Measurements from ENCODE around the gene CEACAM6. TPM values are rescaled to one million over a fixed set of nuclear protein-coding genes. Genes with fewer than 3 reads are reported as not detected.

The CEACAM6 gene
- total RNA-seq, 1 donor from 2014 or later: 0.20 TPM

DNA sequence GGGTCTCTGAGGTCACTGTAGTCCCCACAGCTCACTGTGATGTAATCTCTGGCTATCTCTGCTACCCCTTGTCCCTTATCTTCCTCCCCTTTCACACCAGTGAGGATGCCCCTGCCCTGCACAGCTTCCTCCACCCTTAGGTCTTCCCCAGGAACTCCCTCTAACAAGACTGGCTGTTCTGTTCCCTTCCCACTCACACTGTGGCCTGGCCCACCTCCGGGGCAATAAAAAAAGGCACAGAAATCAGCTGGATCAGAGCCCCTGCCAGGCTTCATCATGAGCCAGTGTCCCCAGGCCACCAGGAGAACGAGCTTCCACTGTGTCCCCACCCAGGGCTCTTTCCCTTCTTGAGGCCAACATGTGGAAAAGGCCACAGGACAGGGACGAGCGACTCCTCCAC is 45.7 kb downstream of the CEACAM6 start:
- Mint-ChIP-seq H3K27me3 (ENCODE audit: unreplicated experiment) (peaks cover 10% of the 10 kb centered on the region), H3K4me3 (ENCODE audit: unreplicated experiment) (no peak overlapping the region), H3K4me1 (ENCODE audit: low read depth, unreplicated experiment) (peaks cover 5% of the 10 kb centered on the region), H3K36me3 (ENCODE audit: unreplicated experiment) (no peaks in the 10 kb centered on the region), H3K27ac (ENCODE audit: unreplicated experiment) (no peak overlapping the region), H3K9me3 (ENCODE audit: unreplicated experiment) (peaks cover 4% of the 10 kb centered on the region)
- no peak for DNase-seq
- TF ChIP-seq, protein P1, sequence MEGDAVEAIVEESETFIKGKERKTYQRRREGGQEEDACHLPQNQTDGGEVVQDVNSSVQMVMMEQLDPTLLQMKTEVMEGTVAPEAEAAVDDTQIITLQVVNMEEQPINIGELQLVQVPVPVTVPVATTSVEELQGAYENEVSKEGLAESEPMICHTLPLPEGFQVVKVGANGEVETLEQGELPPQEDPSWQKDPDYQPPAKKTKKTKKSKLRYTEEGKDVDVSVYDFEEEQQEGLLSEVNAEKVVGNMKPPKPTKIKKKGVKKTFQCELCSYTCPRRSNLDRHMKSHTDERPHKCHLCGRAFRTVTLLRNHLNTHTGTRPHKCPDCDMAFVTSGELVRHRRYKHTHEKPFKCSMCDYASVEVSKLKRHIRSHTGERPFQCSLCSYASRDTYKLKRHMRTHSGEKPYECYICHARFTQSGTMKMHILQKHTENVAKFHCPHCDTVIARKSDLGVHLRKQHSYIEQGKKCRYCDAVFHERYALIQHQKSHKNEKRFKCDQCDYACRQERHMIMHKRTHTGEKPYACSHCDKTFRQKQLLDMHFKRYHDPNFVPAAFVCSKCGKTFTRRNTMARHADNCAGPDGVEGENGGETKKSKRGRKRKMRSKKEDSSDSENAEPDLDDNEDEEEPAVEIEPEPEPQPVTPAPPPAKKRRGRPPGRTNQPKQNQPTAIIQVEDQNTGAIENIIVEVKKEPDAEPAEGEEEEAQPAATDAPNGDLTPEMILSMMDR (IDR thresholded peaks at IDR 0.05; ENCODE audit: partially characterized antibody, unreplicated experiment): no peak

DNA sequence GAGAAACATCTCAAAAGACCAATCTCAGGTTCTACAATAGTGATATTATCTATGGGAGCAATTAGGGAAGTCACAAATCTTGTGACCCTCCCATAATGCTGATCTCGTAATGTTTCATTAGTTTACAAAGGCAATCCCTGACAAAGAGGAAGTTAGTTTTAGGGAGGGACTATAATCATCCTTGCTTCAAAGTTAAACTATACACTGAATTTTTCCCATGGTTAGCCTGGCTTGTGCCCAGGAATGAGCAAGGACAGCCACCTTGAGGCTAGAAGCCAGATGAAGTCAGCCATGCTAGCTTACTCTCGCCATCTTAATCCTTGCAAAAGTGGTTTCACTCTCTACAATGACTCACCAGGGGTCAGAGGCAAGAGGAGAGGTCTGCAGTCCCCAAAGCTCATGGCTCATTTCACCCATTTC is 46.5 kb downstream of the CEACAM6 start:
- H3K9me3 Mint-ChIP-seq (ENCODE audit: unreplicated experiment): peaks cover 2% of the 10 kb centered on the region
- DNase-seq: no peak
- no peak overlapping the region for H3K4me3 Mint-ChIP-seq (ENCODE audit: unreplicated experiment)
- peaks cover 10% of the 10 kb centered on the region for H3K27me3 Mint-ChIP-seq (ENCODE audit: unreplicated experiment)
- peaks cover 5% of the 10 kb centered on the region for H3K4me1 Mint-ChIP-seq (ENCODE audit: low read depth, unreplicated experiment)
- H3K27ac Mint-ChIP-seq (ENCODE audit: unreplicated experiment): no peak overlapping the region
- no peaks in the 10 kb centered on the region for H3K36me3 Mint-ChIP-seq (ENCODE audit: unreplicated experiment)
- TF ChIP-seq, protein P1 (IDR thresholded peaks at IDR 0.05; ENCODE audit: partially characterized antibody, unreplicated experiment): no peak

DNA sequence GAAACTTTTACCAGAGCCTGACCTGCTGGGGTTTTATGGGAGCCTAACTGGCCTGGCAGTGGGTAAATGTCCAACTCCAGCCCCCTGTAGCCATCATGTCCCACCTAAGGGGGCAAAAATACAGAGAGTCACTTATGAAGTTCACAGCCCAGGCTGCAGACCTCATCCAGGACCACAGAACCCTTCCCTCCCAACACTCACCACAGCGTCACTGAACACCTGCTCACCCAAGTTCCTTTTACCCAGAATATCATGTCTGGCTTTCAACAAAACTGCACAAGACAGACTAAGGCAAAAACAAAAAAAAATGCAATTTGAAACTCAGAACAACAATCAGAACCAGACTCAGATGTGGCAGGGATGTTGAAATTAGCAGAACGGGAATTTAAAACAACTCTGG is 47.4 kb downstream of the CEACAM6 start:
- TF ChIP-seq, protein P1 (IDR thresholded peaks at IDR 0.05; ENCODE audit: partially characterized antibody, unreplicated experiment): no peak
- no peak overlapping the region for H3K4me3 Mint-ChIP-seq (ENCODE audit: unreplicated experiment)
- H3K36me3 Mint-ChIP-seq (ENCODE audit: unreplicated experiment): no peaks in the 10 kb centered on the region
- H3K27ac Mint-ChIP-seq (ENCODE audit: unreplicated experiment): no peak overlapping the region
- no peak for DNase-seq
- peaks cover 8% of the 10 kb centered on the region for H3K27me3 Mint-ChIP-seq (ENCODE audit: unreplicated experiment)
- H3K9me3 Mint-ChIP-seq (ENCODE audit: unreplicated experiment): peaks cover 2% of the 10 kb centered on the region
- H3K4me1 Mint-ChIP-seq (ENCODE audit: low read depth, unreplicated experiment): peaks cover 4% of the 10 kb centered on the region

DNA sequence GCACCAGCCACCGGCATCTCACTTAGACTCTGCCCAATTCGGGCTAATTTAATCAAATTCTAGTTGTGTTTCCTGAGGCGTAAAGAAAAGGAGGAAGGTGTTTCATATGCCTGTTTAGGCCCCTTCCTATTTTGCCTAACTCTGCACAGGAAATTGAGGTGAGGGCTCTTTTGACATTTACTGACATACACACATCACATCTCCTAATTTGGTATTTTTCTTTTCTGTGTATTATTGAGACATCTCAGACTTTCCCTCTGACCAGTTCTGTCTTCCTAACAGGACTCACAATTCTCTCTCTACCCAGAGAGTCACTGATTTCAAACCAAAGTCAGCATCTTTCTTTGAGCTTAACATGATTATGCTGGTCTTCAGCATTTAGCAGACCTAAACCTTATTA is 49.0 kb downstream of the CEACAM6 start:
- Mint-ChIP-seq H3K9me3 (ENCODE audit: unreplicated experiment) (peaks cover 4% of the 10 kb centered on the region), H3K4me3 (ENCODE audit: unreplicated experiment) (no peak overlapping the region), H3K27me3 (ENCODE audit: unreplicated experiment) (peaks cover 8% of the 10 kb centered on the region), H3K27ac (ENCODE audit: unreplicated experiment) (no peak overlapping the region), H3K4me1 (ENCODE audit: low read depth, unreplicated experiment) (no peaks in the 10 kb centered on the region), H3K36me3 (ENCODE audit: unreplicated experiment) (no peaks in the 10 kb centered on the region)
- TF ChIP-seq, protein P1 (IDR thresholded peaks at IDR 0.05; ENCODE audit: partially characterized antibody, unreplicated experiment): no peak
- DNase-seq: no peak

DNA sequence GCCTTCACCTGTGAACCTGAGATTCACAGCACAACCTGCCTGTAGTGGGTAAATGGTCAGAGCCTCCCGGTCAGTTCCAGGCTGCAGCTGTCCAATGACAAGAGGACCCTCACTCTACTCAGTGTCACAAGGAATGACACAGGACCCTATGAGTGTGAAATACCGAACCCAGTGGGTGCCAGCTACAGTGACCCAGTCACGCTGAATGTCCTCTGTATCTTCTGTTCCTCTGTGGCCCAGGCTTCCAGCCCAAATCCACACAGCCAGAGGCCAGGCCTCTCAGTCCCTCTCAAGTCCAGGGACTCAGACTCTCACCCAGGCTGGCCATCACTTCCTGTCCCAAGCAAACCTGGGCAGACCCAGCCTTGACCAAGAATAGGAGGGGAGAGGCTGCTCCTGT is 51.8 kb downstream of the CEACAM6 start:
- Mint-ChIP-seq H3K4me3 (ENCODE audit: unreplicated experiment) (no peak overlapping the region), H3K27me3 (ENCODE audit: unreplicated experiment) (peaks cover 8% of the 10 kb centered on the region), H3K9me3 (ENCODE audit: unreplicated experiment) (peaks cover 3% of the 10 kb centered on the region), H3K36me3 (ENCODE audit: unreplicated experiment) (no peaks in the 10 kb centered on the region), H3K27ac (ENCODE audit: unreplicated experiment) (no peak overlapping the region), H3K4me1 (ENCODE audit: low read depth, unreplicated experiment) (no peaks in the 10 kb centered on the region)
- TF ChIP-seq, protein P1 (IDR thresholded peaks at IDR 0.05; ENCODE audit: partially characterized antibody, unreplicated experiment): no peak
- no peak for DNase-seq

All from glutamatergic neuron (in vitro differentiated cells).